Panc1 (cell line): ENCODE data around the gene MLPH. TPM values are rescaled to one million over a fixed set of nuclear protein-coding genes. Genes with fewer than 3 reads are reported as not detected.

Source experiments
- ATAC-seq: fragments of 200-7000 bp; cut with Tn5 transposase; 2 replicates; pipeline ENCODE4 v1.9.1; 2020; ENCODE audit warnings: mild to moderate bottlenecking, moderate library complexity
- Bru-seq: library from RNA; stranded (reverse); fragments of 400-500 nt; gene quantifications from one replicate; lab custom pipeline; 2021; lab: Mats Ljungman, UMichigan
- BruChase-seq, 2 experiments: library from RNA; stranded (reverse); fragments of 400-500 nt; gene quantifications; one replicate each; lab custom pipeline; 2021; lab: Mats Ljungman, UMichigan
- BruUV-seq: library from RNA; stranded (reverse); fragments of 400-500 nt; replicated peaks from 2 replicates; lab custom pipeline; 2021; lab: Mats Ljungman, UMichigan
- CTCF ChIA-PET: fragments of 300-600 bp; sonication (Branson Sonifier 250); formaldehyde crosslinking; loops from one replicate; lab custom pipeline; 2022; ENCODE audit warnings: antibody characterized with exemption; lab: Charles Lee
- POLR2A ChIA-PET: fragments of 300-600 bp; sonication (Branson Sonifier 250); formaldehyde crosslinking; loops from one replicate; lab custom pipeline; 2022; ENCODE audit warnings: antibody characterized with exemption; lab: Charles Lee
- DNase-seq: peaks from one replicate; pipeline ENCODE4 v3.0.0-alpha.2; 2010; ENCODE audit warnings: low read depth, low spot score
- H3K27ac ChIP-seq: 2 replicates; pipeline ENCODE4 v1.5.1; 2011; ENCODE audit warnings: mild to moderate bottlenecking, low read length, inconsistent platforms
- H3K27me3 ChIP-seq: fragments of 200-500 bp; sonication (Bioruptor generic); 2 replicates; pipeline ENCODE4 v1.6.0; 2014; ENCODE audit warnings: low read length, inconsistent platforms; ENCODE audit not compliant: control insufficient read depth, insufficient read depth
- H3K36me3 ChIP-seq: fragments of 200-500 bp; sonication (Bioruptor generic); 2 replicates; pipeline ENCODE4 v1.5.1; 2014; ENCODE audit warnings: inconsistent platforms, mild to moderate bottlenecking, low read length, moderate library complexity; ENCODE audit not compliant: control insufficient read depth, insufficient read depth
- H3K4me1 ChIP-seq: 2 replicates; pipeline ENCODE4 v1.5.1; 2011; ENCODE audit warnings: inconsistent platforms, mild to moderate bottlenecking, low read length, moderate library complexity; ENCODE audit not compliant: control insufficient read depth, insufficient read depth
- H3K4me3 ChIP-seq, 2 experiments: 2 replicates each; pipeline ENCODE4 v1.5.1; 2011 to 2012; ENCODE audit warnings: low read depth in 2 of 2, low read length in 2 of 2, mild to moderate bottlenecking in 2 of 2, inconsistent platforms in 1 of 2, moderate library complexity in 1 of 2
- H3K9me3 ChIP-seq: fragments of 200-500 bp; sonication (Bioruptor generic); 2 replicates; pipeline ENCODE4 v1.5.1; 2014; ENCODE audit warnings: low read depth, mild to moderate bottlenecking, inconsistent platforms, low read length, moderate library complexity; ENCODE audit not compliant: control insufficient read depth, insufficient read depth
- POLR2AphosphoS5 ChIP-seq: IDR thresholded peaks from 2 replicates; pipeline ENCODE4 v1.6.1; 2012; ENCODE audit warnings: mild to moderate bottlenecking, low read depth, low read length, moderate library complexity
- SIN3A ChIP-seq: IDR thresholded peaks from 2 replicates; pipeline ENCODE4 v1.6.1; 2012; ENCODE audit warnings: low read depth, mild to moderate bottlenecking, low read length, moderate library complexity, borderline replicate concordance; ENCODE audit not compliant: insufficient read depth
- TCF7L2 ChIP-seq: IDR thresholded peaks from 2 replicates; pipeline ENCODE4 v1.6.1; 2011; ENCODE audit warnings: mild to moderate bottlenecking, low read depth, low read length, inconsistent platforms
- in situ Hi-C: cut with HindIII; loops from 2 replicates; pipeline ENCODE4 v1.10.0; 2016; ENCODE audit warnings: low sequenced_read_pairs, low pct_unique_long_range_greater_than_20kb
- intact Hi-C: fragments of 100-400 bp; cut with micrococcal nuclease; formaldehyde crosslinking; loops from one replicate; pipeline ENCODE4 v1.10.0; 2022; ENCODE audit not compliant: unreplicated experiment
- long read RNA-seq: library from polyadenylated mRNA; unstranded; transcript quantifications from one replicate; pipeline ENCODE4 v2.0.0, GENCODE V29; 2021; ENCODE audit not compliant: unreplicated experiment
- polyA plus RNA-seq: library from polyadenylated mRNA; unstranded; fragments of >200 nt; gene quantifications from one replicate; pipeline ENCODE4 v1.2.1, GENCODE V29; 2012; ENCODE audit warnings: missing spikeins; ENCODE audit not compliant: insufficient read length
- total RNA-seq: library from RNA; stranded (reverse); gene quantifications from one replicate; pipeline ENCODE4 v1.2.1, GENCODE V29; 2021; ENCODE audit not compliant: unreplicated experiment
- TF ChIP-seq, protein P1 (sequence below): fragments of 450-650 bp; IDR thresholded peaks from 2 replicates; pipeline ENCODE4 v1.5.1; 2017; ENCODE audit warnings: mild to moderate bottlenecking
- TF ChIP-seq, protein P2 (sequence below), 2 experiments: IDR thresholded peaks; 2 replicates each; pipeline ENCODE4 v1.6.1; 2011 to 2012; ENCODE audit warnings: low read depth in 2 of 2, control low read depth in 1 of 2, low read length in 1 of 2, mild to moderate bottlenecking in 1 of 2, moderate library complexity in 1 of 2; ENCODE audit not compliant: insufficient read depth in 1 of 2

The MLPH gene, protein sequence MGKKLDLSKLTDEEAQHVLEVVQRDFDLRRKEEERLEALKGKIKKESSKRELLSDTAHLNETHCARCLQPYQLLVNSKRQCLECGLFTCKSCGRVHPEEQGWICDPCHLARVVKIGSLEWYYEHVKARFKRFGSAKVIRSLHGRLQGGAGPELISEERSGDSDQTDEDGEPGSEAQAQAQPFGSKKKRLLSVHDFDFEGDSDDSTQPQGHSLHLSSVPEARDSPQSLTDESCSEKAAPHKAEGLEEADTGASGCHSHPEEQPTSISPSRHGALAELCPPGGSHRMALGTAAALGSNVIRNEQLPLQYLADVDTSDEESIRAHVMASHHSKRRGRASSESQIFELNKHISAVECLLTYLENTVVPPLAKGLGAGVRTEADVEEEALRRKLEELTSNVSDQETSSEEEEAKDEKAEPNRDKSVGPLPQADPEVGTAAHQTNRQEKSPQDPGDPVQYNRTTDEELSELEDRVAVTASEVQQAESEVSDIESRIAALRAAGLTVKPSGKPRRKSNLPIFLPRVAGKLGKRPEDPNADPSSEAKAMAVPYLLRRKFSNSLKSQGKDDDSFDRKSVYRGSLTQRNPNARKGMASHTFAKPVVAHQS
- total RNA-seq (60.2 TPM), Bru-seq, nascent RNA (percentile 71 among the genes with signal in this experiment), BruChase-seq, experiment 1, labeled RNA remaining after a 2-hour chase (percentile 73 among the genes with signal in this experiment), BruChase-seq, experiment 2, labeled RNA remaining after a 6-hour chase (percentile 73 among the genes with signal in this experiment)
- 42.9 TPM for polyA plus RNA-seq
- long read RNA-seq, transcript MLPH-201 (16 exons, 3,823 nt), result minor isoform, 6 of 75 reads
- long read RNA-seq, transcript MLPH-202 (15 exons, 2,332 nt), result major isoform, 14 of 75 reads
- long read RNA-seq, partial matches to known transcripts, result 15 of 75 reads
- long read RNA-seq, other reads (novel, unspliced or antisense), result 35 of 75 reads

DNA sequence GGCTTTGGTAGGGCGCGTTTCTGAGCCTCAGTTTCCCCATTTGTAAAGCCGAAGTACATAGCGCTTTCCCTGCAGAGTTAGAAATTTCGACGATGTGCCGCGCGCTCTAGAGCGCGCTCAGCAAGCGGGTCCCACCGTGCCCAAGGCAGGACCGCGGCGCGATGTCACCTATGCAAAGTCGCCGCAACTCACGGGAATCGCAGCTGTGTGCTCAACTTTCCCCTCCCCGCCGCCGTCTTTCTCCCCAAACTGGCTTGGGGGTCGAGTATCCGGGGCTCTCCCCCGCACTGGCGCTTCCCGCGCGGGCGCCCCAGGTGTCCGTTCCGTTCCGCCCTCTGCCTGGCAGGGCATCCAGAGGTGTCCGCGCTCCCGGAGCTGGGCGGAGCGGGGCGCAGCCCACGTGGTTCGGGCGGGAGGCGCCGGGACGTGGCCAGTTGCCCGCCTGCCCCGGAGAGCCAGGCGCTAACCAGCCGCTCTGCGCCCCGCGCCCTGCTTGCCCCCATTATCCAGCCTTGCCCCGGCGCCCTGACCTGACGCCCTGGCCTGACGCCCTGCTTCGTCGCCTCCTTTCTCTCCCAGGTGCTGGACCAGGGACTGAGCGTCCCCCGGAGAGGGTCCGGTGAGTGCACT is at the start of gene MLPH:
Gene MLPH (plus strand): TSS at position 433 of the 630 bp plus-strand sequence. CDS start 6,176 bp downstream, outside the sequence.
- POLR2A ChIA-PET, result interaction anchor here (0.7 kb wide), 1 partner anchor 243 kb away, joined by 3 read pairs; no protein-coding TSS in a partner anchor
- in situ Hi-C loops, result no loop called here
- H3K27me3 ChIP-seq, result no peaks in the 10 kb centered on the region
- ATAC-seq, result peak; percentile 90
- no peak for DNase-seq
- H3K36me3 ChIP-seq, result no peaks in the 10 kb centered on the region; the same call in 1 of the 2 replicates
- peaks cover 25% of the 10 kb centered on the region for H3K4me1 ChIP-seq
- TF ChIP-seq, protein P1, sequence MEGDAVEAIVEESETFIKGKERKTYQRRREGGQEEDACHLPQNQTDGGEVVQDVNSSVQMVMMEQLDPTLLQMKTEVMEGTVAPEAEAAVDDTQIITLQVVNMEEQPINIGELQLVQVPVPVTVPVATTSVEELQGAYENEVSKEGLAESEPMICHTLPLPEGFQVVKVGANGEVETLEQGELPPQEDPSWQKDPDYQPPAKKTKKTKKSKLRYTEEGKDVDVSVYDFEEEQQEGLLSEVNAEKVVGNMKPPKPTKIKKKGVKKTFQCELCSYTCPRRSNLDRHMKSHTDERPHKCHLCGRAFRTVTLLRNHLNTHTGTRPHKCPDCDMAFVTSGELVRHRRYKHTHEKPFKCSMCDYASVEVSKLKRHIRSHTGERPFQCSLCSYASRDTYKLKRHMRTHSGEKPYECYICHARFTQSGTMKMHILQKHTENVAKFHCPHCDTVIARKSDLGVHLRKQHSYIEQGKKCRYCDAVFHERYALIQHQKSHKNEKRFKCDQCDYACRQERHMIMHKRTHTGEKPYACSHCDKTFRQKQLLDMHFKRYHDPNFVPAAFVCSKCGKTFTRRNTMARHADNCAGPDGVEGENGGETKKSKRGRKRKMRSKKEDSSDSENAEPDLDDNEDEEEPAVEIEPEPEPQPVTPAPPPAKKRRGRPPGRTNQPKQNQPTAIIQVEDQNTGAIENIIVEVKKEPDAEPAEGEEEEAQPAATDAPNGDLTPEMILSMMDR, result no peak
- TF ChIP-seq SIN3A (0 out of 2 replicates have a peak, but pooled peaks have one; percentile 19), TCF7L2 (no peak), POLR2AphosphoS5 (peak; percentile 20; the same call in 1 of the 2 replicates)
- TF ChIP-seq, protein P2, sequence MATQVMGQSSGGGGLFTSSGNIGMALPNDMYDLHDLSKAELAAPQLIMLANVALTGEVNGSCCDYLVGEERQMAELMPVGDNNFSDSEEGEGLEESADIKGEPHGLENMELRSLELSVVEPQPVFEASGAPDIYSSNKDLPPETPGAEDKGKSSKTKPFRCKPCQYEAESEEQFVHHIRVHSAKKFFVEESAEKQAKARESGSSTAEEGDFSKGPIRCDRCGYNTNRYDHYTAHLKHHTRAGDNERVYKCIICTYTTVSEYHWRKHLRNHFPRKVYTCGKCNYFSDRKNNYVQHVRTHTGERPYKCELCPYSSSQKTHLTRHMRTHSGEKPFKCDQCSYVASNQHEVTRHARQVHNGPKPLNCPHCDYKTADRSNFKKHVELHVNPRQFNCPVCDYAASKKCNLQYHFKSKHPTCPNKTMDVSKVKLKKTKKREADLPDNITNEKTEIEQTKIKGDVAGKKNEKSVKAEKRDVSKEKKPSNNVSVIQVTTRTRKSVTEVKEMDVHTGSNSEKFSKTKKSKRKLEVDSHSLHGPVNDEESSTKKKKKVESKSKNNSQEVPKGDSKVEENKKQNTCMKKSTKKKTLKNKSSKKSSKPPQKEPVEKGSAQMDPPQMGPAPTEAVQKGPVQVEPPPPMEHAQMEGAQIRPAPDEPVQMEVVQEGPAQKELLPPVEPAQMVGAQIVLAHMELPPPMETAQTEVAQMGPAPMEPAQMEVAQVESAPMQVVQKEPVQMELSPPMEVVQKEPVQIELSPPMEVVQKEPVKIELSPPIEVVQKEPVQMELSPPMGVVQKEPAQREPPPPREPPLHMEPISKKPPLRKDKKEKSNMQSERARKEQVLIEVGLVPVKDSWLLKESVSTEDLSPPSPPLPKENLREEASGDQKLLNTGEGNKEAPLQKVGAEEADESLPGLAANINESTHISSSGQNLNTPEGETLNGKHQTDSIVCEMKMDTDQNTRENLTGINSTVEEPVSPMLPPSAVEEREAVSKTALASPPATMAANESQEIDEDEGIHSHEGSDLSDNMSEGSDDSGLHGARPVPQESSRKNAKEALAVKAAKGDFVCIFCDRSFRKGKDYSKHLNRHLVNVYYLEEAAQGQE (IDR thresholded peaks at IDR 0.05; ENCODE audit: insufficient read depth in 1 of 2, low read depth in 2 of 2, low read length in 1 of 2), result peak in 1 of 2 experiments; percentile 20; a peak in 1 of 4 replicates
- intact Hi-C loops, result no loop called here
- H3K4me3 ChIP-seq, result peak within 1 kb of the TSS; percentile 64 to 89
- H3K27ac ChIP-seq, result peak within 1 kb of the TSS; percentile 71
- CTCF ChIA-PET, result interaction anchor here (1.0 kb wide), 1 partner anchor 26 kb away, joined by 3 read pairs; no protein-coding TSS in a partner anchor
- 0 out of 2 replicates have a peak, but pooled peaks cover 9% of the 10 kb centered on the region for H3K9me3 ChIP-seq
- no TSS peak for BruUV-seq

DNA sequence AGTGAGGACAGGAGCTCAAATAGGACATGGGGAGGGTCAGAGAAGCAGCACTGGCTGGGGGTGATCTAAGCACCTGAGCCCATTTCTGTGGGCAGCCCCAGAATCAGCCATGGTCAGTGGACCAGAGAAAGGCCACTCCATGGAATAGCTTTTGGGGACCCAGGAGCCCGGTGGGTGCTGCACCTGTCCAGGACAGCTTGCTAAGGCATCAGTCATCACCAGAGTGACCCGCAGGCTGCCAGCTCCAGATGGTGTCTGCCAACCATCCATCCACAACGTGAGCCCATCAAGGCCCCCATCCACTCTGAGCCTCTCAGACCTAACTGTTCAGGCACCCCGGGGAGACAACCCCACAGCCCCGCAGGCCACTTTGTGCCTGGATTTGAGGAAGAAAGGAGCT is 49.5 kb upstream of the MLPH start:
- POLR2A ChIA-PET, result interaction anchor here (0.6 kb wide), 1 partner anchor 16 kb away, joined by 6 read pairs; no protein-coding TSS in a partner anchor
- peaks cover 23% of the 10 kb centered on the region for H3K4me1 ChIP-seq
- no peak overlapping the region for H3K27ac ChIP-seq
- DNase-seq (no peak), ATAC-seq (no peak)
- intact Hi-C loops (no loop called here), in situ Hi-C loops (no loop called here)
- CTCF ChIA-PET, result no interaction called here
- TF ChIP-seq SIN3A (no peak), POLR2AphosphoS5 (no peak), TCF7L2 (no peak)
- TF ChIP-seq, protein P2 (IDR thresholded peaks at IDR 0.05; ENCODE audit: insufficient read depth in 1 of 2, low read depth in 2 of 2, low read length in 1 of 2), result no peak
- TF ChIP-seq, protein P1, result no peak
- no peaks in the 10 kb centered on the region for H3K36me3 ChIP-seq
- H3K27me3 ChIP-seq, result no peaks in the 10 kb centered on the region
- H3K4me3 ChIP-seq, result no peak overlapping the region
- H3K9me3 ChIP-seq, result 0 out of 2 replicates have a peak, but pooled peaks cover 4% of the 10 kb centered on the region
- BruUV-seq, result no TSS peak
